Measurements from ENCODE around the gene TMEM45A.

The TMEM45A gene

DNA sequence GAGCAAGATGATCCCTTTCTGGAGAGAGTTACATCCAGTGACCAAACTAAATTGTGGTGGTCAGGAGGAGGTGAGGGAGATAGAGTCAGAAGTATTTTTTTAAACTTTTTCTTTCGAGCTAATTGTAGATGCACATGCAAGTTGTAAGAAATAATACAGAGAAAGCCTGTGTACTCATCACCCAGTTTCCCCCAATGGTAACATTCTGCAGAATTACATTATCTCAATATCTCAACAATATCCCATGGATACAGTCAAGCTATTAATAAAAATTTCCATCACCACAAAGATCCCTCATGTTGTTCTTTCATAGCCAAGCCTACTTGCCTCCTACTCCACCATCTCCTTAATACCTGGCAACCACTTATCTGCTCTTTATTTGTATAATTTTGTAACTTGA lies 3.3 kb upstream of the TMEM45A start:
- H3K9me2 ChIP-seq (replicated peaks; ENCODE audit: insufficient read depth, low read length), result no peaks in the 10 kb centered on the region
- no peaks in the 10 kb centered on the region for H3K9me3 ChIP-seq (ENCODE audit: insufficient read depth, low read length)
- H3K4me3 ChIP-seq (ENCODE audit: insufficient read depth, low read length, poor library complexity, severe bottlenecking), result no peak overlapping the region
- no peak overlapping the region for H3K4me2 ChIP-seq (ENCODE audit: low read depth, low read length, poor library complexity, severe bottlenecking)
- H3K79me2 ChIP-seq (ENCODE audit: insufficient read depth, low read length), result no peaks in the 10 kb centered on the region
- no peaks in the 10 kb centered on the region for H3F3A ChIP-seq (ENCODE audit: insufficient read depth)
- H2AFZ ChIP-seq (ENCODE audit: low read depth, low read length, severe bottlenecking), result no peak overlapping the region
- no peak for TF ChIP-seq EZH2phosphoT487 (conservative IDR thresholded peaks at IDR 0.05; ENCODE audit: low read length)
- TF ChIP-seq, protein P1, sequence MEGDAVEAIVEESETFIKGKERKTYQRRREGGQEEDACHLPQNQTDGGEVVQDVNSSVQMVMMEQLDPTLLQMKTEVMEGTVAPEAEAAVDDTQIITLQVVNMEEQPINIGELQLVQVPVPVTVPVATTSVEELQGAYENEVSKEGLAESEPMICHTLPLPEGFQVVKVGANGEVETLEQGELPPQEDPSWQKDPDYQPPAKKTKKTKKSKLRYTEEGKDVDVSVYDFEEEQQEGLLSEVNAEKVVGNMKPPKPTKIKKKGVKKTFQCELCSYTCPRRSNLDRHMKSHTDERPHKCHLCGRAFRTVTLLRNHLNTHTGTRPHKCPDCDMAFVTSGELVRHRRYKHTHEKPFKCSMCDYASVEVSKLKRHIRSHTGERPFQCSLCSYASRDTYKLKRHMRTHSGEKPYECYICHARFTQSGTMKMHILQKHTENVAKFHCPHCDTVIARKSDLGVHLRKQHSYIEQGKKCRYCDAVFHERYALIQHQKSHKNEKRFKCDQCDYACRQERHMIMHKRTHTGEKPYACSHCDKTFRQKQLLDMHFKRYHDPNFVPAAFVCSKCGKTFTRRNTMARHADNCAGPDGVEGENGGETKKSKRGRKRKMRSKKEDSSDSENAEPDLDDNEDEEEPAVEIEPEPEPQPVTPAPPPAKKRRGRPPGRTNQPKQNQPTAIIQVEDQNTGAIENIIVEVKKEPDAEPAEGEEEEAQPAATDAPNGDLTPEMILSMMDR (IDR thresholded peaks at IDR 0.05; ENCODE audit: insufficient read depth, low read length, poor library complexity, severe bottlenecking), result no peak
- no peak overlapping the region for H3K9ac ChIP-seq (ENCODE audit: low read length)
- H3K27ac ChIP-seq (ENCODE audit: low read depth, low read length), result no peak overlapping the region
- H3K36me3 ChIP-seq (ENCODE audit: low read length), result no peaks in the 10 kb centered on the region
- no peaks in the 10 kb centered on the region for H3K27me3 ChIP-seq (ENCODE audit: low read length)
- H4K20me1 ChIP-seq (ENCODE audit: low read depth, low read length), result no peaks in the 10 kb centered on the region

DNA sequence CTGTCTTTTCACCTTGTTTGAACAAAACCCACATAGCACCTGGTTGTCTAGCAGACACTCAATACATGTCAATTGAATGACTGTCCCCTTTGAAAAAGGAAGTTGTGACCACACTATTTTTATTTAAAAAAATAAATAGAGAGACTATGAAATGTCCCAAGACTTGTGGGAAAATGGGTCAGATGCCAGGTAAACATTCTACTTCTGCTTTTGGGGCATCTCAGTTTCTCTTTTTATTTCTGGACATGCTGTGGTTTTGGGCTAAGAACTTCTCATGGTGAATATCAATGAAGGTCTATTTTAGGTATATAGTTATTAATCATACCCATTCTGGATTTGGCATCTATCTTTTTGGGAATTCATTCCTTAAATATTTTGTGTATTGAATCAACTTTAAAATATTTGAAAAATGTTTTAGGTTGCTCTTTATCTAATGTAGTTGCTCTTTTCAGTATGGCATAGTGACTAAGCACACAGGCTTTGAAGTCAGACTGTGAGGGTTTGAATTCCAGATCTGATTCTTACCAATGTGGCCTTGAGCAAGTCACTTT lies 4.4 kb downstream of the TMEM45A start:
- no peaks in the 10 kb centered on the region for H3F3A ChIP-seq (ENCODE audit: insufficient read depth)
- H3K4me3 ChIP-seq (ENCODE audit: insufficient read depth, low read length, poor library complexity, severe bottlenecking), result no peak overlapping the region
- H3K79me2 ChIP-seq (ENCODE audit: insufficient read depth, low read length), result no peaks in the 10 kb centered on the region
- no peak overlapping the region for H3K27ac ChIP-seq (ENCODE audit: low read depth, low read length)
- no peak overlapping the region for H3K9ac ChIP-seq (ENCODE audit: low read length)
- H3K9me2 ChIP-seq (replicated peaks; ENCODE audit: insufficient read depth, low read length), result no peaks in the 10 kb centered on the region
- no peak for TF ChIP-seq EZH2phosphoT487 (conservative IDR thresholded peaks at IDR 0.05; ENCODE audit: low read length)
- TF ChIP-seq, protein P1 (IDR thresholded peaks at IDR 0.05; ENCODE audit: insufficient read depth, low read length, poor library complexity, severe bottlenecking), result no peak
- H4K20me1 ChIP-seq (ENCODE audit: low read depth, low read length), result no peaks in the 10 kb centered on the region
- no peaks in the 10 kb centered on the region for H3K9me3 ChIP-seq (ENCODE audit: insufficient read depth, low read length)
- no peak overlapping the region for H3K4me2 ChIP-seq (ENCODE audit: low read depth, low read length, poor library complexity, severe bottlenecking)
- no peaks in the 10 kb centered on the region for H3K27me3 ChIP-seq (ENCODE audit: low read length)
- no peak overlapping the region for H2AFZ ChIP-seq (ENCODE audit: low read depth, low read length, severe bottlenecking)
- no peaks in the 10 kb centered on the region for H3K36me3 ChIP-seq (ENCODE audit: low read length)

DNA sequence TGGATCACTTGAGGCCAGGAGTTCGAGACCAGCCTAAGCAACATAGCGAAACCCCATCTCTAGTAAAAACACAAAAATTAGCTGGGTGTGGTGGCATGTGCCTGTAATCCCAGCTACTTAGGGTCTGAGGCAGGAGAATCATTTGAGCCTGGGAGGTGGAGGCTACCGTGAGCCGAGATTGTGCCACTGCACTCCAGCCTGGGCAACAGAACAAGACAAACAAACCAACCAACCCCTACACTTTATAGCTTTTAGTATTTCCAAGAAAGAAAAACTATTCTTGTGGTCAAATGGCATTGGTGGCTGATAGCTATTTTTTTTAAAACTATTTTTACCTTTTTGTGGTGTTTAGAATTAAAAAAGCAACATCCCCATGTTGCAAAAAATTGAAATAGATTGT lies 7.2 kb downstream of the TMEM45A start:
- no peaks in the 10 kb centered on the region for H3K9me3 ChIP-seq (ENCODE audit: insufficient read depth, low read length)

More for the DNA sequence above, 7.2 kb downstream of the TMEM45A start:
- no peak for TF ChIP-seq EZH2phosphoT487 (conservative IDR thresholded peaks at IDR 0.05; ENCODE audit: low read length)
- TF ChIP-seq, protein P1 (IDR thresholded peaks at IDR 0.05; ENCODE audit: insufficient read depth, low read length, poor library complexity, severe bottlenecking), result no peak
- H3K36me3 ChIP-seq (ENCODE audit: low read length), result no peaks in the 10 kb centered on the region
- no peak overlapping the region for H3K9ac ChIP-seq (ENCODE audit: low read length)
- no peak overlapping the region for H3K4me2 ChIP-seq (ENCODE audit: low read depth, low read length, poor library complexity, severe bottlenecking)
- H3K4me3 ChIP-seq (ENCODE audit: insufficient read depth, low read length, poor library complexity, severe bottlenecking), result no peak overlapping the region
- H3K9me2 ChIP-seq (replicated peaks; ENCODE audit: insufficient read depth, low read length), result no peaks in the 10 kb centered on the region
- H3K27me3 ChIP-seq (ENCODE audit: low read length), result no peaks in the 10 kb centered on the region
- no peaks in the 10 kb centered on the region for H3F3A ChIP-seq (ENCODE audit: insufficient read depth)
- H2AFZ ChIP-seq (ENCODE audit: low read depth, low read length, severe bottlenecking), result no peak overlapping the region
- H4K20me1 ChIP-seq (ENCODE audit: low read depth, low read length), result no peaks in the 10 kb centered on the region
- no peak overlapping the region for H3K27ac ChIP-seq (ENCODE audit: low read depth, low read length)
- H3K79me2 ChIP-seq (ENCODE audit: insufficient read depth, low read length), result no peaks in the 10 kb centered on the region

Measured in SU-DHL-6 (cell line).